ENCODE measurements around the gene DHTKD1. TPM values are rescaled to one million over a fixed set of nuclear protein-coding genes. Genes with fewer than 3 reads are reported as not detected.
A peak's percentile ranks its signal among the peaks of the same experiment; 100 is the strongest.

DHTKD1 gene
- 14.8 TPM for polyA plus RNA-seq (2012; ENCODE audit: insufficient read depth, insufficient read length, low read depth)

- H3K36me3 ChIP-seq = no peaks in the 10 kb centered on the region
- no peaks in the 10 kb centered on the region for H3K27me3 ChIP-seq
- peaks cover 3% of the 10 kb centered on the region; the same call in 1 of the 2 replicates for H3K4me1 ChIP-seq
- peak; percentile 43 for TF ChIP-seq CTCF (IDR thresholded peaks at IDR 0.05; ENCODE audit: low read depth, low read length)
- DNase-seq = peak; percentile 99
- H3K4me3 ChIP-seq (ENCODE audit: low read depth, low read length) = peak within 1 kb of the TSS; percentile 83
- no peaks in the 10 kb centered on the region for H3K9me3 ChIP-seq
These were observed at the start of gene DHTKD1 for GRCh38 chr10:12068449-12069269. Gene DHTKD1, plus strand, starts transcription at chr10:12068954. Its CDS starts 80 bp downstream, at chr10:12069034.

- no peak for TF ChIP-seq CTCF (IDR thresholded peaks at IDR 0.05; ENCODE audit: low read depth, low read length)
- DNase-seq = no peak
- no peaks in the 10 kb centered on the region for H3K27me3 ChIP-seq
- no peak overlapping the region for H3K4me3 ChIP-seq (ENCODE audit: low read depth, low read length)
- no peaks in the 10 kb centered on the region for H3K4me1 ChIP-seq
- H3K9me3 ChIP-seq = no peaks in the 10 kb centered on the region
- H3K36me3 ChIP-seq = peaks cover 9% of the 10 kb centered on the region
These were observed 49.3 kb upstream of the DHTKD1 start for GRCh38 chr10:12019283-12019971.

GRCh38 chr10:12020574-12020973, 48.2 kb upstream of the DHTKD1 start:
- DNase-seq = no peak
- no peaks in the 10 kb centered on the region for H3K4me1 ChIP-seq
- no peaks in the 10 kb centered on the region for H3K9me3 ChIP-seq
- no peak for TF ChIP-seq CTCF (IDR thresholded peaks at IDR 0.05; ENCODE audit: low read depth, low read length)
- H3K4me3 ChIP-seq (ENCODE audit: low read depth, low read length) = no peak overlapping the region
- peaks cover 9% of the 10 kb centered on the region for H3K36me3 ChIP-seq
- H3K27me3 ChIP-seq = no peaks in the 10 kb centered on the region

- no peak for TF ChIP-seq CTCF (IDR thresholded peaks at IDR 0.05; ENCODE audit: low read depth, low read length)
- no peak for DNase-seq
- no peaks in the 10 kb centered on the region for H3K4me1 ChIP-seq
- no peak overlapping the region for H3K4me3 ChIP-seq (ENCODE audit: low read depth, low read length)
- peaks cover 16% of the 10 kb centered on the region for H3K36me3 ChIP-seq
- H3K9me3 ChIP-seq = no peaks in the 10 kb centered on the region
- H3K27me3 ChIP-seq = no peaks in the 10 kb centered on the region
These were observed 46.0 kb upstream of the DHTKD1 start for GRCh38 chr10:12022580-12023257.

GRCh38 chr10:12025591-12025990, 43.2 kb upstream of the DHTKD1 start:
- H3K4me1 ChIP-seq = no peaks in the 10 kb centered on the region
- H3K4me3 ChIP-seq (ENCODE audit: low read depth, low read length) = no peak overlapping the region
- no peak for TF ChIP-seq CTCF (IDR thresholded peaks at IDR 0.05; ENCODE audit: low read depth, low read length)
- H3K9me3 ChIP-seq = no peaks in the 10 kb centered on the region
- H3K27me3 ChIP-seq = no peaks in the 10 kb centered on the region
- DNase-seq = no peak
- H3K36me3 ChIP-seq = peaks cover 23% of the 10 kb centered on the region

All from BE2C (cell line).